HL-60/S4 treated with retinoic acid at 250 ng/mL for 4 days and 3 days (cell line): Measurements from ENCODE around the gene NOC4L.

Source experiments
- in situ Hi-C: fragments of 300-500 bp; cut with MboI; formaldehyde crosslinking; loops from 2 replicates; pipeline ENCODE4 v1.7.0; 2022; ENCODE audit warnings: low sequenced_read_pairs

Gene NOC4L

GRCh38 chr12:132196038-132196872 lies 52.0 kb downstream of the NOC4L start:
- in situ Hi-C loops: no loop called here

- in situ Hi-C loops: no loop called here
Observed at GRCh38 chr12:132196873-132197390, 52.7 kb downstream of the NOC4L start.

GRCh38 chr12:132197581-132198354 lies 53.5 kb downstream of the NOC4L start:
- in situ Hi-C loops: no loop called here

DNA sequence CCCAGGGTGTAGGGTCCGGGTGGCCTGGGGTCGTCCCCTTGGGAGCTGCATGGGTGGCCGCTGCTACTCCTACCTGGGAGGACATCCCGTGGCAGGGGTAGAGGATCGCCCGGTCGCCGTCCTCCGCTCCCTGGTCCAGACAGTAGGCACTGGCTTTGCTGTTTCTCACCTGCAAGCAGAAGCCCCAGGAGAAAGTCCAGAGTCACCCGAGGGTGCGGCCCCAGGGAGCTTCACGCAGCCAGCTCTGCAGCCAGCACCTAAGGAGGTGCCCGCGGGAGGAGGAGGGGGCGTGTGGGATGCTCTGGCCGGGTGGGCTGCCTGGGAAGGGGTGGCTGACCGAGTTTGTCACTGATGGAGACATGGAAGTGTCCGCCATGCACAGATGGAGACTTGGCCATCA lies 54.8 kb downstream of the NOC4L start:
- in situ Hi-C loops: no loop called here

DNA sequence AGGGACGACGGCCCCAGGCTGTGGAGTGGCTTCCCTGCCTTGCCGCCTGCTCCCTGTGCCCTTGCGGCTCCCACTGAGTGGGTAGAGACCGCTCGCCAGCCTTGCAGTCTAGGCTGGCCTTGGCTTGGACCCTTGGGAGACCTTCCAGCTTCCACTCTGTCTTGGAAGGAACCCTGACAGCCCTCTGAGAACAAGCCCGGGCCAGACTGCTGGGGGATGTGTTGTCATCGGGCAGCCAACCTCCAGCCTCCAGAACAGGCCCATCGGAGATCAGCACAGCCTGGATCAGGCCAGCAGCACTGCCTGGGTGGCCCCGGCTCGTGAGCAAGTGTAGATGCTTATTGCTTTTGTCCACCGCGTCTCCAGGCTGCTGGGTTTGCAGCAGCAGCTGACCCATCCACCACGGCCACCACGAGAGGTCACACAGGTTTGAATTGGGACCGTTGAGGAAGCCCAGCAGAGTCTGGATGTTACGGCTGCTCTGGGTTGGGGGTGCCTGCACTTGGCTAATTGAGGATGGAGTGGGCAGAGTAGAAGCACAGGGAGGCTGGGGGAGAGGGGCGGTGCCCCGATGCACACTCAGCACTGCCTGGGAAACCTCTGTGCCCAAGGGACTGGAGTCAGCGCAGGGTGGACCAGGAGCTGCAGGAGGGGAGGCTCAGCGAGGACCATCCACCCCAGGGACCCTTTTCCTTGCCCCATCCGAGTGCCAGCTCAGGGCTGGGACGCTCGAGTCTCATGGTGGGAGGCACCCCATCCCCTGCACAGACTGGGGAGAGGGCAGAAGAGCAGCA lies 55.5 kb downstream of the NOC4L start:
- in situ Hi-C loops: no loop called here

DNA sequence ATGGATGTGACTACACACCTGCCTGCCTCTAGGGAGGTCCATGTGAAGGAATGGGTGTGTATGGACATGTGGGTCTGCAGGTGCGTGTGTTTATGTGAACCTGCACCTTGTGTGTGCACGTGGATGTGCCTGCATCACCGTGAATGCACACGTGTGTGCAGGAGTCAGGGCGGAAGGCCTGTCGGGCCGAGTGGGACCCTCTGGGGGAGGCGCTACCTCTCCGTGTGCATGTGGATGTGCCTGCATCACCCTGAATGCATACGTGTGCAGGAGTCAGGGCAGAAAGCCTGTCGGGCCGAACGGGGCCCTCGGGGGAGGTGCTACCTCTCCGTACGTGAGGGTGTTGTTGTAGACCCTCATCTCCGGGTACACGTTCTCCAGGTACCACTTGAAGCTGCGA lies 56.5 kb downstream of the NOC4L start:
- in situ Hi-C loops: no loop called here

DNA sequence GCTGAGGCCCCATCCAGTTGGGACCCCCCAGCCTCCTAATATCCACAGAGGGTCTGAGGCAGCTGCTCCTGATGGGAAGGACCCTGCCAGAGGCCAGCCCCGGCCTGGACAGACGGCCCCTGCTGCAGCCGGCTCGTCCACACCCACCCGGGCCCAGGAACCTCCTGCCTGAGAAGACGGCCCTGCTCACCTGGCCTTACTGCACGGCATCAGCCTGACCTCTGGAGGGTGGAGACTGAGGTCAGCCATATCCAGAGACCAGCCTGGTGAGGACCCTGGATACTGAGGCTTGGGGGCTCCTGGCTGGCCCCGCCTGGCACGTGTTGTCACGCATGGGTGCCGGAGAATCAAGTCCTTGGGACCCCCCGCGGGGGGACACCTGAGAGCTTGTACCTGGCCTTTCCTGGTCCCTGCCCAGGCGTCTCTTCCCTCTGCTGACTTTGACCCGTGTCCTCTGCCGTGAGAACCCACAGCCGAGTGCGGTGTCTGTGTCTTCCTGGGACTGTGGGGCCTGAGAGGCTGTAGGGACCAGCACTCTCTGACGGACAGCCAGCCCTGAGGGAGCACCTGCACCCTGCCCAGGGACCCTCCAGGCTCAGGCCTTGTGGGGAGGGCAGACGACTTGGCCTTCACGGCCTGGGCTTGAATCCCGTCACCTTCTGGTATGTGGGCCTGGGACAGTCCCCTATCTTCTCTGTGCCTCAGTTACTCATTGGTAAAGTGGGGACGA lies 57.3 kb downstream of the NOC4L start:
- in situ Hi-C loops: no loop called here
